ENCODE measurements around the gene PLPPR1.

DNA sequence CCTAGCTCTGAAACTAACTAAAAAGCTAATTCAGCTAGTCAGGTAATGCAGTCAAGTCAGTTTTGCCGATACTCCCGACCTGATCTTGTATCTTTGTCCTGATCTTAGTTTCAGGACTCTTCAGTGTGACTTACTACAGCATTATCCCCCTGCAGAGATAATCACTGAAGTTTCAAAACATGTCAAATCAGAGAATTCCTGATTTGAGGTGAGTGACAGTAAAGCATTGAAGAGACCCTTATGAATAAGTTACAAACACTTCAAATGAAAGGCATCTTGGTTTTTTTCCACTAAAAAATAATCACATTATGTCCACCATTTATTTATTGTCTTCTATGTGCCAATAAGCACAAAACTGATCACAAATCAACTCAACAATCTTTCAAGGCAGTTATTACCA, 308.7 kb downstream of the PLPPR1 start:
- no peak for TF ChIP-seq ZC3H10 (CRISPR knock-in tag; IDR thresholded peaks at IDR 0.05)
- TF ChIP-seq ESRRG (CRISPR knock-in tag; IDR thresholded peaks at IDR 0.05), result no peak
- no peak for TF ChIP-seq ZFP3 (CRISPR knock-in tag; IDR thresholded peaks at IDR 0.05)
- TF ChIP-seq CSDC2 (CRISPR knock-in tag; IDR thresholded peaks at IDR 0.05), result no peak
- TF ChIP-seq BACH2 (CRISPR knock-in tag; IDR thresholded peaks at IDR 0.05; ENCODE audit: borderline replicate concordance), result no peak
- TF ChIP-seq PPARA (CRISPR knock-in tag; IDR thresholded peaks at IDR 0.05; ENCODE audit: borderline replicate concordance), result no peak
- no peak for TF ChIP-seq ISL1 (CRISPR knock-in tag; IDR thresholded peaks at IDR 0.05)
- TF ChIP-seq PATZ1 (CRISPR knock-in tag; IDR thresholded peaks at IDR 0.05; ENCODE audit: borderline replicate concordance), result no peak
- TF ChIP-seq CSRNP3 (CRISPR knock-in tag; IDR thresholded peaks at IDR 0.05), result no peak
- no peak for TF ChIP-seq ARNTL (CRISPR knock-in tag; IDR thresholded peaks at IDR 0.05; ENCODE audit: borderline replicate concordance, low read depth)
- TF ChIP-seq SNAI2 (CRISPR knock-in tag; IDR thresholded peaks at IDR 0.05), result no peak
- TF ChIP-seq GLIS3 (CRISPR knock-in tag; IDR thresholded peaks at IDR 0.05), result no peak
- TF ChIP-seq RARB (CRISPR knock-in tag; IDR thresholded peaks at IDR 0.05), result no peak
